ENCODE data around the gene SYNDIG1.
A peak's percentile ranks its signal among the peaks of the same experiment; 100 is the strongest.

SYNDIG1 gene

GRCh38 chr20:24643731-24644626 is 174.6 kb downstream of the SYNDIG1 start:
- Histone ChIP-seq H3K4me2 (no peak overlapping the region), H4K20me1 (no peaks in the 10 kb centered on the region), H3K4me1 (peaks cover 49% of the 10 kb centered on the region), H3K27me3 (no peaks in the 10 kb centered on the region), H3K9me3 (peaks cover 9% of the 10 kb centered on the region), H3K4me3 (no peak overlapping the region), H3K27ac (no peak overlapping the region), H3K36me3 (no peaks in the 10 kb centered on the region), H3K9ac (no peak overlapping the region)
- no peak for TF ChIP-seq Cebpa-rat (IDR thresholded peaks at IDR 0.05)

GRCh38 chr20:24646321-24646720 is 176.9 kb downstream of the SYNDIG1 start:
- peaks cover 62% of the 10 kb centered on the region for H3K4me1 ChIP-seq
- no peaks in the 10 kb centered on the region for H3K36me3 ChIP-seq
- H3K4me2 ChIP-seq: peak overlapping the region; percentile 70
- no peaks in the 10 kb centered on the region for H4K20me1 ChIP-seq
- no peak overlapping the region for H3K27ac ChIP-seq
- no peaks in the 10 kb centered on the region for H3K27me3 ChIP-seq
- TF ChIP-seq Cebpa-rat (IDR thresholded peaks at IDR 0.05): no peak
- H3K9me3 ChIP-seq: peaks cover 9% of the 10 kb centered on the region
- H3K9ac ChIP-seq: no peak overlapping the region
- H3K4me3 ChIP-seq: no peak overlapping the region

GRCh38 chr20:24647713-24648112 is 178.3 kb downstream of the SYNDIG1 start:
- Histone ChIP-seq H3K4me3 (no peak overlapping the region), H4K20me1 (no peaks in the 10 kb centered on the region), H3K9me3 (peaks cover 9% of the 10 kb centered on the region), H3K4me1 (peaks cover 76% of the 10 kb centered on the region), H3K4me2 (peak overlapping the region; percentile 70), H3K27ac (no peak overlapping the region), H3K27me3 (no peaks in the 10 kb centered on the region), H3K9ac (no peak overlapping the region), H3K36me3 (no peaks in the 10 kb centered on the region)
- TF ChIP-seq Cebpa-rat (IDR thresholded peaks at IDR 0.05): no peak

- peaks cover 84% of the 10 kb centered on the region for H3K4me1 ChIP-seq
Measured at GRCh38 chr20:24648481-24648880, 179.1 kb downstream of the SYNDIG1 start.

GRCh38 chr20:24648919-24649318 is 179.5 kb downstream of the SYNDIG1 start:
- no peak overlapping the region for H3K9ac ChIP-seq
- H3K27me3 ChIP-seq: no peaks in the 10 kb centered on the region
- no peak overlapping the region for H3K4me3 ChIP-seq
- no peaks in the 10 kb centered on the region for H3K9me3 ChIP-seq
- peaks cover 88% of the 10 kb centered on the region for H3K4me1 ChIP-seq
- H3K36me3 ChIP-seq: no peaks in the 10 kb centered on the region
- no peak for TF ChIP-seq Cebpa-rat (IDR thresholded peaks at IDR 0.05)
- H4K20me1 ChIP-seq: no peaks in the 10 kb centered on the region
- H3K4me2 ChIP-seq: peak overlapping the region; percentile 70
- no peak overlapping the region for H3K27ac ChIP-seq

More at GRCh38 chr20:24648481-24648880, 179.1 kb downstream of the SYNDIG1 start:
- Histone ChIP-seq H3K27ac (no peak overlapping the region), H3K4me3 (no peak overlapping the region), H3K36me3 (no peaks in the 10 kb centered on the region), H3K27me3 (no peaks in the 10 kb centered on the region), H4K20me1 (no peaks in the 10 kb centered on the region), H3K9me3 (peaks cover 4% of the 10 kb centered on the region), H3K9ac (no peak overlapping the region), H3K4me2 (peak overlapping the region; percentile 70)
- no peak for TF ChIP-seq Cebpa-rat (IDR thresholded peaks at IDR 0.05)

GRCh38 chr20:24649787-24650490 is 180.5 kb downstream of the SYNDIG1 start:
- peak overlapping the region; percentile 70 for H3K4me2 ChIP-seq
- TF ChIP-seq Cebpa-rat (IDR thresholded peaks at IDR 0.05): no peak
- H3K9ac ChIP-seq: no peak overlapping the region
- H3K36me3 ChIP-seq: no peaks in the 10 kb centered on the region
- H3K27me3 ChIP-seq: no peaks in the 10 kb centered on the region
- peaks cover 97% of the 10 kb centered on the region for H3K4me1 ChIP-seq
- H4K20me1 ChIP-seq: no peaks in the 10 kb centered on the region
- no peak overlapping the region for H3K27ac ChIP-seq
- no peaks in the 10 kb centered on the region for H3K9me3 ChIP-seq
- no peak overlapping the region for H3K4me3 ChIP-seq

GRCh38 chr20:24651171-24651975 is 181.9 kb downstream of the SYNDIG1 start:
- Histone ChIP-seq H3K9me3 (no peaks in the 10 kb centered on the region), H3K4me1 (peaks cover 90% of the 10 kb centered on the region), H3K9ac (no peak overlapping the region), H3K27me3 (no peaks in the 10 kb centered on the region), H3K4me2 (peak overlapping the region; percentile 42), H4K20me1 (no peaks in the 10 kb centered on the region), H3K36me3 (no peaks in the 10 kb centered on the region), H3K27ac (no peak overlapping the region), H3K4me3 (no peak overlapping the region)
- no peak for TF ChIP-seq Cebpa-rat (IDR thresholded peaks at IDR 0.05)

GRCh38 chr20:24651976-24652345 is 182.5 kb downstream of the SYNDIG1 start:
- Histone ChIP-seq H3K4me3 (no peak overlapping the region), H3K4me1 (peaks cover 90% of the 10 kb centered on the region), H3K9me3 (no peaks in the 10 kb centered on the region), H3K27me3 (no peaks in the 10 kb centered on the region), H3K4me2 (peak overlapping the region; percentile 42; the same call in 1 of the 2 replicates), H3K9ac (no peak overlapping the region), H3K36me3 (no peaks in the 10 kb centered on the region), H3K27ac (no peak overlapping the region), H4K20me1 (no peaks in the 10 kb centered on the region)
- TF ChIP-seq Cebpa-rat (IDR thresholded peaks at IDR 0.05): no peak

GRCh38 chr20:24653306-24653705 is 183.9 kb downstream of the SYNDIG1 start:
- H3K27me3 ChIP-seq: no peaks in the 10 kb centered on the region
- H3K4me1 ChIP-seq: peaks cover 90% of the 10 kb centered on the region
- no peaks in the 10 kb centered on the region for H3K9me3 ChIP-seq
- H4K20me1 ChIP-seq: no peaks in the 10 kb centered on the region
- H3K36me3 ChIP-seq: no peaks in the 10 kb centered on the region
- H3K4me3 ChIP-seq: no peak overlapping the region
- no peak overlapping the region for H3K4me2 ChIP-seq
- H3K27ac ChIP-seq: no peak overlapping the region; the same call in 1 of the 2 replicates
- H3K9ac ChIP-seq: no peak overlapping the region
- TF ChIP-seq Cebpa-rat (IDR thresholded peaks at IDR 0.05): no peak
